ENCODE results near the gene SLC2A5. TPM values are rescaled to one million over a fixed set of nuclear protein-coding genes. Genes with fewer than 3 reads are reported as not detected.

SLC2A5 gene
- total and polyA plus RNA-seq, 8 donors = 0.19 to 6.4 (median 2.7) TPM; not detected in 3

DNA sequence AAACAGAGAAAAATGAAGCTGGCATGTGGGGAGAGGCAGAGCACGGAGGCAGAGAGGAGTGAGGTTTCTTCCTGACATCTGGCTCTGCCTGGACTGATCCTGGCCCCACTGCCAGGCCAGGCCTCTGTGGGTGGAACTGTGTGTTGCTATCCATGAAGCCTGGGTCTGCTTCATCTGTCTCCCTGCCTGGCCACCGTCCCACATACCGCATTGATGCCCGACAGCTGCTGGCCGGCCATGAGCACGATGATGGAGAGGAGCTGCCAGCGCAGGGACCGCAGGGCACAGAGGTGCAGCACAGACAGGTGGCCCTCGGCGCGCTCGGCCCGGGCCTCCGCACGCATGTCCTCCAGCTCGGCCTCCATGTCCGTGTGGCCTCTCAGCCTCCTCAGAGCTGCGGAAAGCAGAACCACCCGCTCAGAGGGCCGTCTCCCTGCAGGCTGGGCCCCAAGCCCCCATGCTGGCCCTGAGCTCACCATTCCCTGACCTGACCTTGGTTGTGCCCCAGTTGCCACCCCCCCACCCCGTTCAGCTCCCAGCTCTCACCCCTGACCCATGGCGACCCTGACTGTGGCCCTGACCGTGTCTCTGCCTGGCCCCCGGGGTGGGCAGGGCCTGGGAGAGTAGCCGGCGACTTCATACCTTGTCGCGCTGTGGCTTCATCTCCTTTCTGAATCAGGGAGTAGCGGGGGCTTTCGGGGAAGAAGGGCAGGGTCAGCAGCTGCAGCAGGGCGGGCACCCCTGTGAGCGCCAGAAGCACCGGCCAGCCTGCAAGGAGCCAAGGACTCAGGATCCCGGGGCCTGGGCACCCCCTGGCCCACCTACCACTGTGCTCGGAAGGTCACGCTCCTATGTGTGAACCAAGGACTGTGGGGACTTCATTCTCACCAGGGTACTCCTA lies 54.7 kb downstream of the SLC2A5 start:
- Histone ChIP-seq H3K9me3 (no peaks in the 10 kb centered on the region), H3K27me3 (no peaks in the 10 kb centered on the region), H3K27ac (no peak overlapping the region), H3K36me3 (no peaks in the 10 kb centered on the region), H3K4me3 (no peak overlapping the region), H3K4me1 (peaks cover 0 to 4% (median 0%) of the 10 kb centered on the region in 4 donors)
- DNase-seq = no peak
- intact Hi-C loops (cut with DNase I; ENCODE audit: low total_unique reads) = no loop called here
- WGBS, 5 donors = 80 to 92% (median 87%) methylated on average over 12 to 36 of the region's 36 CpGs
- TF ChIP-seq EP300 (IDR thresholded peaks at IDR 0.05) = no peak
- TF ChIP-seq POLR2A (IDR thresholded peaks at IDR 0.05) = no peak
- TF ChIP-seq POLR2AphosphoS5 (IDR thresholded peaks at IDR 0.05) = no peak
- TF ChIP-seq, protein P1, sequence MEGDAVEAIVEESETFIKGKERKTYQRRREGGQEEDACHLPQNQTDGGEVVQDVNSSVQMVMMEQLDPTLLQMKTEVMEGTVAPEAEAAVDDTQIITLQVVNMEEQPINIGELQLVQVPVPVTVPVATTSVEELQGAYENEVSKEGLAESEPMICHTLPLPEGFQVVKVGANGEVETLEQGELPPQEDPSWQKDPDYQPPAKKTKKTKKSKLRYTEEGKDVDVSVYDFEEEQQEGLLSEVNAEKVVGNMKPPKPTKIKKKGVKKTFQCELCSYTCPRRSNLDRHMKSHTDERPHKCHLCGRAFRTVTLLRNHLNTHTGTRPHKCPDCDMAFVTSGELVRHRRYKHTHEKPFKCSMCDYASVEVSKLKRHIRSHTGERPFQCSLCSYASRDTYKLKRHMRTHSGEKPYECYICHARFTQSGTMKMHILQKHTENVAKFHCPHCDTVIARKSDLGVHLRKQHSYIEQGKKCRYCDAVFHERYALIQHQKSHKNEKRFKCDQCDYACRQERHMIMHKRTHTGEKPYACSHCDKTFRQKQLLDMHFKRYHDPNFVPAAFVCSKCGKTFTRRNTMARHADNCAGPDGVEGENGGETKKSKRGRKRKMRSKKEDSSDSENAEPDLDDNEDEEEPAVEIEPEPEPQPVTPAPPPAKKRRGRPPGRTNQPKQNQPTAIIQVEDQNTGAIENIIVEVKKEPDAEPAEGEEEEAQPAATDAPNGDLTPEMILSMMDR (IDR thresholded peaks at IDR 0.05) = no peak

DNA sequence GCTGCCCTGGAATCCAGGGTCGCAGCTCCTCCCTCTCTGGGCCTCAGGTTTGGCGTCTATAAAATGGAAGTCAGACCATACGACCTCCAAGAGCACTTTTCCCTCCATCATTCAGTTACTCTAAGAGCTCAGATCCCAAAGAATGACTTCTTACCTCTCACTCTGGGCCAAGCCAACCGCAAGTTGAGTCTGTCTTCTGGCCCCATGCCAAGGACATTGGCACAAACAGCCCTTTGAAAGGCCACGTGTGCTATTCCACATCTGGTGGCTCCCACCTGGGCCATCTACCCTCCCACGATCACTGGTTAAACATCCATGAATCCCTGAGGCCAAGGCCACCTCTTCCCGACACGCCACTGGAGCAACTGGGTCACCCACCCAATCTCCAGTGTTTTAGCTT lies 55.6 kb downstream of the SLC2A5 start:
- no peak overlapping the region for H3K4me3 ChIP-seq
- no peaks in the 10 kb centered on the region for H3K36me3 ChIP-seq
- intact Hi-C loops (cut with DNase I; ENCODE audit: low total_unique reads) = no loop called here
- no peak overlapping the region for H3K27ac ChIP-seq
- H3K9me3 ChIP-seq = no peaks in the 10 kb centered on the region
- H3K27me3 ChIP-seq = no peaks in the 10 kb centered on the region
- whole genome bisulfite sequencing, 5 donors = 71 to 83% (median 78%) methylated on average over 8 of the region's 8 CpGs
- H3K4me1 ChIP-seq = peaks cover 0 to 4% (median 0%) of the 10 kb centered on the region in 4 donors
- TF ChIP-seq EP300 (IDR thresholded peaks at IDR 0.05) (no peak), POLR2AphosphoS5 (IDR thresholded peaks at IDR 0.05) (no peak), POLR2A (IDR thresholded peaks at IDR 0.05) (no peak)
- TF ChIP-seq, protein P1 (IDR thresholded peaks at IDR 0.05) = no peak
- DNase-seq = no peak

GRCh38 chr1:9010781-9011323 lies 58.6 kb downstream of the SLC2A5 start:
- no peaks in the 10 kb centered on the region for H3K9me3 ChIP-seq
- no peak overlapping the region for H3K27ac ChIP-seq
- 66 to 89% (median 73%) methylated on average over 8 of the region's 8 CpGs for WGBS, 5 donors
- peaks cover 0 to 4% (median 0%) of the 10 kb centered on the region in 4 donors for H3K4me1 ChIP-seq
- intact Hi-C loops (cut with DNase I; ENCODE audit: low total_unique reads) = no loop called here
- H3K4me3 ChIP-seq = no peak overlapping the region
- DNase-seq = no peak
- no peaks in the 10 kb centered on the region for H3K36me3 ChIP-seq
- no peaks in the 10 kb centered on the region for H3K27me3 ChIP-seq
- TF ChIP-seq POLR2A (IDR thresholded peaks at IDR 0.05) = no peak
- TF ChIP-seq, protein P1 (IDR thresholded peaks at IDR 0.05) = no peak
- no peak for TF ChIP-seq EP300 (IDR thresholded peaks at IDR 0.05)
- TF ChIP-seq POLR2AphosphoS5 (IDR thresholded peaks at IDR 0.05) = no peak

GRCh38 chr1:9009438-9010370 lies 59.7 kb downstream of the SLC2A5 start:
- TF ChIP-seq, protein P1 (IDR thresholded peaks at IDR 0.05) = peak in 3 of 7 experiments; percentile 10 to 45 (median 27)
- no peak for TF ChIP-seq EP300 (IDR thresholded peaks at IDR 0.05)
- Histone ChIP-seq H3K4me3 (no peak overlapping the region), H3K36me3 (no peaks in the 10 kb centered on the region), H3K9me3 (no peaks in the 10 kb centered on the region), H3K4me1 (peaks cover 0 to 10% (median 6%) of the 10 kb centered on the region in 4 donors), H3K27ac (no peak overlapping the region), H3K27me3 (no peaks in the 10 kb centered on the region)
- WGBS, 5 donors = 52 to 58% (median 57%) methylated on average over 19 to 21 of the region's 21 CpGs
- DNase-seq = peak; percentile 29 to 58
- intact Hi-C loops (cut with DNase I; ENCODE audit: low total_unique reads) = no loop called here
